OCI-LY3 (cell line): ENCODE data around the gene STPG4.

ENCODE experiments used
- H2AFZ ChIP-seq: fragments of 200-600, 300-600 bp; shearing (Covaris generic); 2 replicates; pipeline ENCODE4 v1.6.0; 2014; ENCODE audit warnings: antibody characterized with exemption, low read depth, low read length
- H3K27ac ChIP-seq: fragments of 200-600, 300-600 bp; sonication (generic); 2 replicates; pipeline ENCODE4 v1.5.1; 2014; ENCODE audit warnings: mild to moderate bottlenecking, low read length, moderate library complexity, mixed read lengths
- H3K27me3 ChIP-seq: fragments of 200-600, 300-600 bp; sonication (generic); 2 replicates; pipeline ENCODE4 v1.6.1; 2014; ENCODE audit warnings: low read depth, low read length, mixed read lengths
- H3K36me3 ChIP-seq: fragments of 200-600, 300-600 bp; sonication (generic); replicated peaks from 2 replicates; pipeline ENCODE3; 2014; ENCODE audit warnings: low read depth, low read length, mixed read lengths
- H3K4me1 ChIP-seq: fragments of 300-600, 200-600 bp; sonication (generic); 2 replicates; pipeline ENCODE4 v1.6.1; 2014; ENCODE audit warnings: low read length, mixed read lengths
- H3K4me2 ChIP-seq: fragments of 200-600, 300-600 bp; sonication (generic); 2 replicates; pipeline ENCODE4 v1.6.1; 2014; ENCODE audit warnings: low read length, mixed read lengths
- H3K4me3 ChIP-seq: fragments of 300-600, 200-600 bp; sonication (generic); 2 replicates; pipeline ENCODE4 v1.5.1; 2014; ENCODE audit warnings: antibody characterized with exemption, mild to moderate bottlenecking, low read length, moderate library complexity
- H3K79me2 ChIP-seq: fragments of 300-600, 200-600 bp; shearing (Covaris generic); 2 replicates; pipeline ENCODE4 v1.6.1; 2014; ENCODE audit warnings: mild to moderate bottlenecking, low read length, mixed read lengths
- H3K9ac ChIP-seq: fragments of 300-600, 200-600 bp; shearing (Covaris generic); 2 replicates; pipeline ENCODE4 v1.6.0; 2014; ENCODE audit warnings: mild to moderate bottlenecking, low read length, moderate library complexity
- H3K9me3 ChIP-seq: fragments of 200-600, 300-600 bp; shearing (Covaris generic); 2 replicates; pipeline ENCODE4 v1.6.1; 2014; ENCODE audit warnings: low read length, mixed read lengths; ENCODE audit not compliant: insufficient read depth
- H4K20me1 ChIP-seq: fragments of 200-600, 300-600 bp; sonication (generic); 2 replicates; pipeline ENCODE4 v1.6.1; 2016; ENCODE audit warnings: low read length, mixed read lengths; ENCODE audit not compliant: insufficient read depth
- EZH2phosphoT487 ChIP-seq: fragments of 200-600 bp; shearing (Covaris generic); IDR thresholded peaks from 2 replicates; pipeline ENCODE4 v1.6.1; 2018; ENCODE audit warnings: antibody characterized with exemption, mixed run types, low read depth
- TF ChIP-seq, protein P1 (sequence below): fragments of 200-600, 300-600 bp; sonication (generic); IDR thresholded peaks from 2 replicates; pipeline ENCODE4 v1.5.1; 2014; ENCODE audit warnings: antibody characterized with exemption, low read length, low read depth

Gene STPG4

DNA sequence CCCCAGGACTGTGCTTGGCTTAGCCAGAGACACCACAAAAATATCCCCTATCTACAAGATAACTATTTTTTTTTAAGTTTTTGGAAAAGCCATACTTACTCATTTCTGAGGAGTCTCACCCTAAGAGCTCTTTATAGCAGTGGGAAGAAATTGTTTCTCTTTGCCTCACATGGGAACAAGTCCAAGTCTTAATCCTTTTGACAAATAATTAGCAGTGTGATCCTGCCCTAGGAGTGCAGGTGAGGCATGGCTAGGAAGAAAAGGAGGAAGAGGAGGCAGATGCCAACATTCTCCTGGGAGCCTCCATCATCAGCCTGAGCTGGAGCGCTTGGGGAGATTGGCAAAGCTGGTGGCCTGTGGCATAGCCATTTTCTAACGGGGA, 115.6 kb downstream of the STPG4 start:
- Histone ChIP-seq H3K9me3 (no peaks in the 10 kb centered on the region), H3K79me2 (no peaks in the 10 kb centered on the region), H3K36me3 (peaks cover 39% of the 10 kb centered on the region), H3K4me2 (no peak overlapping the region), H3K27me3 (no peaks in the 10 kb centered on the region), H3K4me3 (no peak overlapping the region), H3K9ac (no peak overlapping the region), H2AFZ (no peak overlapping the region), H3K4me1 (peaks cover 31% of the 10 kb centered on the region), H3K27ac (no peak overlapping the region), H4K20me1 (0 out of 2 replicates have a peak, but pooled peaks cover 4% of the 10 kb centered on the region)
- TF ChIP-seq EZH2phosphoT487, result no peak
- TF ChIP-seq, protein P1, sequence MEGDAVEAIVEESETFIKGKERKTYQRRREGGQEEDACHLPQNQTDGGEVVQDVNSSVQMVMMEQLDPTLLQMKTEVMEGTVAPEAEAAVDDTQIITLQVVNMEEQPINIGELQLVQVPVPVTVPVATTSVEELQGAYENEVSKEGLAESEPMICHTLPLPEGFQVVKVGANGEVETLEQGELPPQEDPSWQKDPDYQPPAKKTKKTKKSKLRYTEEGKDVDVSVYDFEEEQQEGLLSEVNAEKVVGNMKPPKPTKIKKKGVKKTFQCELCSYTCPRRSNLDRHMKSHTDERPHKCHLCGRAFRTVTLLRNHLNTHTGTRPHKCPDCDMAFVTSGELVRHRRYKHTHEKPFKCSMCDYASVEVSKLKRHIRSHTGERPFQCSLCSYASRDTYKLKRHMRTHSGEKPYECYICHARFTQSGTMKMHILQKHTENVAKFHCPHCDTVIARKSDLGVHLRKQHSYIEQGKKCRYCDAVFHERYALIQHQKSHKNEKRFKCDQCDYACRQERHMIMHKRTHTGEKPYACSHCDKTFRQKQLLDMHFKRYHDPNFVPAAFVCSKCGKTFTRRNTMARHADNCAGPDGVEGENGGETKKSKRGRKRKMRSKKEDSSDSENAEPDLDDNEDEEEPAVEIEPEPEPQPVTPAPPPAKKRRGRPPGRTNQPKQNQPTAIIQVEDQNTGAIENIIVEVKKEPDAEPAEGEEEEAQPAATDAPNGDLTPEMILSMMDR, result no peak

DNA sequence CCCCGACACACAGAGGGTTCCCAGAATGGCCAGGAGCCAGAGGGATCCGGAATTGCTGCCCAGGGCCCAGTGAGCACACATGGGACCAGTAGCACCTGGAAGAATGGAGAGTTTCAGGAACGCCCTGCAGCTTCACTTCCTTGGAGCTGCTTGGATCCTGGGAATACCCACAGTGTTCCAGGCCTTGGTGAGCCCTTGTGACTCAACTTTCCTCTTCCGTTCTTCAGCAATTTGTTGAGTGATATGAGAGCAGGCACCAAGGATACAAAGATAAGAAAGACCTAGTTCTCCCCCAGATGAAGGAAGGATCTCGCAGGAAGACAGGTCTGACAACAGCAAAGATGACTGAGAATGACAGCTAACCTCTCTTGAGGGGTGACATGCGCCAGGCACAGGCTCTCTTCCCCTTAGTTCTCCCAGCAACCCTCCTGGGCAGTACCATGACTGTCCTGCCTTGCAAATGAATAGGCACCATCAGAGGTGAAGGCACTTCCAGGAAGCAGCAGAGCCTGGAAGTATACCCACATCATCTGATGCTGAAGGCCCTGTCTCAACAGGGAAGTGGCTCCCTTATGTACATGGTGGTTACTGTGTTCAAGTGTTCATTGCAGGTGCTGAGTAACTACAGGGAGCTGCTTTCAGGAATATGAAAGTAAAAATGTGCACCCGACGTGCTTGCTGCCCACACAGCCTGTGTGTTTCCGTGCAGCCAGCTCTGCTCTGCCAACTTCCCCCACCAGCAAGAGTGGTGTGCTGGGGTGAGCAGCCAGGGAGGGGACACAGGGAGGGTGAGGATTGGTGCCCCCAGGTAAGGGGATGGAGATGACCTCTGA, 116.2 kb downstream of the STPG4 start:
- Histone ChIP-seq H3K9me3 (no peaks in the 10 kb centered on the region), H3K4me1 (peaks cover 31% of the 10 kb centered on the region), H3K9ac (no peak overlapping the region), H3K79me2 (no peaks in the 10 kb centered on the region), H3K4me3 (no peak overlapping the region), H2AFZ (no peak overlapping the region), H3K27me3 (no peaks in the 10 kb centered on the region), H3K27ac (no peak overlapping the region), H4K20me1 (0 out of 2 replicates have a peak, but pooled peaks cover 4% of the 10 kb centered on the region), H3K36me3 (peaks cover 40% of the 10 kb centered on the region), H3K4me2 (no peak overlapping the region)
- no peak for TF ChIP-seq EZH2phosphoT487
- TF ChIP-seq, protein P1, result no peak

DNA sequence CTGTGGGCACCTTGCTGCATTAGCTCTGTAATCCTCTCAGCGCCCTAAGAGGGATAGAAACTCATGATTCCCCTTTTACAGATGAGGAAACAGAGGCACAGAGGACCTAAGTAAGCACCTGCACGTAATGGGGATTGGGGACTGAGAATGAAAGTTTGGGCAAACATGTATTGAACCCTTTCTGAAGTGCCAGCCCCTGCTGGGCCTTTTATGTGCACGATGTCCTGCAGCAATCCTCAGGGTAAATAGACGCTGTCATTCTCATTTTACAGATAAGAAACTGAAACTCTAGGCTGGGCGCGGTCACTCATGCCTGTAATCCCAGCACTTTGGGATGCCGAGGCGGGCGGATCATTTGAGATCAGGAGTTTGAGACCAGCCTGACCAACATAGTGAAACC, 117.4 kb downstream of the STPG4 start:
- Histone ChIP-seq H3K4me1 (peaks cover 20% of the 10 kb centered on the region), H3K4me2 (no peak overlapping the region)

More for the DNA sequence above, 117.4 kb downstream of the STPG4 start:
- Histone ChIP-seq H3K27me3 (no peaks in the 10 kb centered on the region), H3K9ac (no peak overlapping the region), H3K9me3 (no peaks in the 10 kb centered on the region), H3K4me3 (no peak overlapping the region), H2AFZ (no peak overlapping the region), H3K79me2 (no peaks in the 10 kb centered on the region), H3K27ac (no peak overlapping the region), H4K20me1 (0 out of 2 replicates have a peak, but pooled peaks cover 4% of the 10 kb centered on the region), H3K36me3 (peaks cover 46% of the 10 kb centered on the region)
- TF ChIP-seq EZH2phosphoT487, result no peak
- TF ChIP-seq, protein P1, result no peak
